Esophagus muscularis mucosa (tissue), 4 donors: Measurements from ENCODE around the gene TMEM54. TPM values are rescaled to one million over a fixed set of nuclear protein-coding genes. Genes with fewer than 3 reads are reported as not detected.

Experiments
- DNase-seq: peaks from one replicate; pipeline ENCODE4 v3.0.0-alpha.2; 2017; ENCODE audit errors: extremely low spot score
- H3K27ac ChIP-seq, 4 donors: fragments of 200-600 bp; sonication (generic); replicated peaks in 1 of 4; 1 replicate in 3 of 4; 2 replicates in 1 of 4; pipeline ENCODE4 v1.5.1; 2016 to 2019; ENCODE audit warnings: mild to moderate bottlenecking in 1 of 4
- H3K27me3 ChIP-seq, 4 donors: fragments of 200-600 bp; sonication (generic); one replicate each; pipeline versions ENCODE4 v1.5.1 to v1.6.0; 2016 to 2019
- H3K36me3 ChIP-seq, 4 donors: fragments of 200-600 bp; sonication (generic); one replicate each; pipeline ENCODE4 v1.5.1; 2016 to 2019
- H3K4me1 ChIP-seq, 4 donors: fragments of 200-600 bp; sonication (generic); one replicate each; pipeline ENCODE4 v1.5.1; 2016 to 2019
- H3K4me3 ChIP-seq, 4 donors: fragments of 200-600 bp; sonication (generic); 1 replicate in 2 of 4; 2 replicates in 2 of 4; pipeline ENCODE4 v1.5.1; 2016 to 2019; ENCODE audit warnings: mild to moderate bottlenecking in 4 of 4, moderate library complexity in 1 of 4
- H3K9me3 ChIP-seq, 4 donors: fragments of 200-600 bp; sonication (generic); 1 replicate in 3 of 4; 2 replicates in 1 of 4; pipeline ENCODE4 v1.5.1; 2016 to 2019
- EP300 ChIP-seq: sonication (generic); formaldehyde crosslinking; IDR thresholded peaks from one replicate; pipeline ENCODE4 v1.6.1; 2017; ENCODE audit warnings: antibody characterized with exemption
- POLR2A ChIP-seq: fragments of 450-650 bp; IDR thresholded peaks from one replicate; pipeline ENCODE4 v1.6.1; 2017; ENCODE audit warnings: antibody characterized with exemption, moderate library complexity, mild to moderate bottlenecking, low read depth
- POLR2AphosphoS5 ChIP-seq, 2 donors: sonication (generic); formaldehyde crosslinking; IDR thresholded peaks; one replicate each; pipeline ENCODE4 v1.6.1; 2017; ENCODE audit warnings: antibody characterized with exemption in 2 of 2
- WGBS: methylation state at CpG from one replicate; pipeline ENCODE4 v1.1.5; 2018; 5-methylcytosine and 5-hydroxymethylcytosine counted together
- intact Hi-C: fragments of 100-400 bp; cut with DNase I; formaldehyde crosslinking; loops from one replicate; pipeline ENCODE4 v1.15.1; 2023
- total RNA-seq, 4 donors: library from RNA; depleted of rRNA; stranded (reverse); fragments of >200 nt; gene quantifications; one replicate each; pipeline versions ENCODE4 v1.1.0 to v1.2.1, GENCODE V29; 2016
- TF ChIP-seq, protein P1 (sequence below), 3 experiments: fragments of 200-600 bp in 2 of 3; fragments of 450-650 bp in 1 of 3; sonication (generic) in 2 of 3; IDR thresholded peaks; one replicate each; pipeline ENCODE4 v1.5.1; 2017 to 2019; ENCODE audit warnings: antibody characterized with exemption in 3 of 3, mild to moderate bottlenecking in 2 of 3, moderate library complexity in 1 of 3

Gene TMEM54
- total RNA-seq, 4 donors from 2014 or later, result 64.6 to 132 (median 118) TPM

DNA sequence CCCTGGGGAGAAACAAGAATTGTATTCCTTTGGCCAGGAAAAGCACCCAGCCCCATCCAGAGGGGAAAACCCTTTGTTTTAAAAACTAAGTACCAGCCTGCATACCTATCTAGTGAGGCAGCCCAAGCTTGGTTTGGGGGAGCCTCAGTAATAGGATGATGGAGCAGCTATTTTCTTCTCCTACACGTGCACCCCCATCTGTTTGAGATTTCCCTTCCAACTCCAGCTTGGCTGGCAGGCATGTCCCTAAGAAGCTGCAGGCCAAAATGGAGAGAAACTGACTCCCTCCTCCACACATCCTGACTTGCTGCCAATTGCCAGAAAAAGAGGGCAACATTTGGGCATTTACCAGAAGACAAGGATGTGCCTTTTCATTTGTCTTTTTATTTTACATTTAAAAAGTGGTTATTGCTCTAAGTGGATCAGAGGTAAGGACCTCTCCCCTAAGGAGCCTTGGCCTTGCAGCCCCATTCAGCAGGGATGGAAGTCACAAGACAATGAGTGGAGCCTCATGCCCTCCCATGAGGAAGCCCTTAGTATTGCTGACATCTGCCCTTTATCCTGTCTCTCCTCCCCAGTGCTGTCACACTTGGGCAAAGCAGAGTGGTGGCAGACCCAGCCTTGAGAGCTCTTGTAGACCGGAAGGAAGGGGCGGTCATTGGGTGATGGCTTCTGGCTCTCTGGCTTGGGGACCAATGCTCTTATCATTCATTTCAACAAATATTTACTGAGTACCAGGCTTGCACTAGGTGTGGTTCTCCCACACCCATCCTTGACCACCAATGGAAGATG lies 39.1 kb downstream of the TMEM54 start:
- intact Hi-C loops, result no loop called here
- no peak for DNase-seq
- no peak for TF ChIP-seq POLR2A
- no peak for TF ChIP-seq POLR2AphosphoS5 (IDR thresholded peaks at IDR 0.05)
- no peak for TF ChIP-seq EP300
- TF ChIP-seq, protein P1, sequence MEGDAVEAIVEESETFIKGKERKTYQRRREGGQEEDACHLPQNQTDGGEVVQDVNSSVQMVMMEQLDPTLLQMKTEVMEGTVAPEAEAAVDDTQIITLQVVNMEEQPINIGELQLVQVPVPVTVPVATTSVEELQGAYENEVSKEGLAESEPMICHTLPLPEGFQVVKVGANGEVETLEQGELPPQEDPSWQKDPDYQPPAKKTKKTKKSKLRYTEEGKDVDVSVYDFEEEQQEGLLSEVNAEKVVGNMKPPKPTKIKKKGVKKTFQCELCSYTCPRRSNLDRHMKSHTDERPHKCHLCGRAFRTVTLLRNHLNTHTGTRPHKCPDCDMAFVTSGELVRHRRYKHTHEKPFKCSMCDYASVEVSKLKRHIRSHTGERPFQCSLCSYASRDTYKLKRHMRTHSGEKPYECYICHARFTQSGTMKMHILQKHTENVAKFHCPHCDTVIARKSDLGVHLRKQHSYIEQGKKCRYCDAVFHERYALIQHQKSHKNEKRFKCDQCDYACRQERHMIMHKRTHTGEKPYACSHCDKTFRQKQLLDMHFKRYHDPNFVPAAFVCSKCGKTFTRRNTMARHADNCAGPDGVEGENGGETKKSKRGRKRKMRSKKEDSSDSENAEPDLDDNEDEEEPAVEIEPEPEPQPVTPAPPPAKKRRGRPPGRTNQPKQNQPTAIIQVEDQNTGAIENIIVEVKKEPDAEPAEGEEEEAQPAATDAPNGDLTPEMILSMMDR (IDR thresholded peaks at IDR 0.05), result no peak
- Histone ChIP-seq H3K27me3 (no peaks in the 10 kb centered on the region), H3K4me1 (peaks cover 20 to 39% (median 35%) of the 10 kb centered on the region in 4 donors), H3K4me3 (no peak overlapping the region), H3K27ac (no peak overlapping the region), H3K36me3 (peaks cover 2 to 48% (median 26%) of the 10 kb centered on the region in 4 donors), H3K9me3 (no peaks in the 10 kb centered on the region)
- 65% methylated on average over 3 of the region's 3 CpGs for WGBS

DNA sequence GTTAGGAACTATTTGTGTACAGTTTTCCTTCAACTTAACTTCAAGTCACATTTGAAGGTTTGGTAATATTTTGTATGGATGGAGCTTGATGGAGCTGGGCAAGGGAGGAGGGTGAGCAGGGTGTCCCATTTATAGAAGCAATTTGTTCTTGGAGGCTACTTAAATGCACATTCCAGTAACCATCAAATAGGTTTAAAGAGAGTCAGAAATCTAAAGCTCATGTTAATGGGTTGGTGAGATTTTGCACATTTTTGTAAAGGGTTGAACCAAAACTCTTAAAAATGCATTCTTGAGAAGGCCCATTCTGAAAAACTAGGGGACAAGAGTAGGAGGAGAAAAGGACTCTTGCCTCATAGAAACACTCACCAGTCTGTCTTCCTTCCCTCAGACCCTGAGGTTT lies 40.6 kb downstream of the TMEM54 start:
- H3K9me3 ChIP-seq, result no peaks in the 10 kb centered on the region
- peaks cover 17 to 64% (median 41%) of the 10 kb centered on the region in 4 donors for H3K36me3 ChIP-seq
- H3K27me3 ChIP-seq, result no peaks in the 10 kb centered on the region
- no peak overlapping the region for H3K4me3 ChIP-seq
- no peak for TF ChIP-seq POLR2A
- no peak for TF ChIP-seq EP300
- TF ChIP-seq, protein P1 (IDR thresholded peaks at IDR 0.05), result no peak
- TF ChIP-seq POLR2AphosphoS5 (IDR thresholded peaks at IDR 0.05), result no peak
- no peak overlapping the region for H3K27ac ChIP-seq
- intact Hi-C loops, result no loop called here
- peaks cover 17 to 30% (median 27%) of the 10 kb centered on the region in 4 donors for H3K4me1 ChIP-seq
- DNase-seq, result no peak

DNA sequence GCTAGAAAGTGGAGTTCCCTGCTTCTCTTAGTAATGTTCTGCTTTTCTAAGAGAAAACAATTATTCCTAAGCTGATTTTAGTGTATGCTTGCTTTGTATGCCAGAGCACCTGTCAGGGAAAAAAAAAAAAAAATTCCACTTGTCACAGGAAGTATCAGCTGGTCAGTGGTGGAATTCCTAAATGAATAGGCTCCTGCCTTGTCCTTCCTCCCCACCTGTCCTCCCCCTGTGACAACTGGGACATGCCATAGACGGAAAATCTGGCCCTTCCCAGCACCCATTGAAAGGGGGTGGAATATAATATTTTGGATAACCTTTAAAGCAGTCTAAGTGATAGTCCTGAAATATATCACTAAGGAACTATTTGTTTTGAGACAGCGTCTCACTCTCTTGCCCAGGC lies 41.3 kb downstream of the TMEM54 start:
- 100% methylated on average over 2 of the region's 2 CpGs for WGBS
- intact Hi-C loops, result no loop called here
- Histone ChIP-seq H3K4me3 (no peak overlapping the region), H3K27me3 (no peaks in the 10 kb centered on the region), H3K9me3 (no peaks in the 10 kb centered on the region), H3K36me3 (peaks cover 23 to 70% (median 46%) of the 10 kb centered on the region in 4 donors), H3K27ac (no peak overlapping the region), H3K4me1 (peaks cover 13 to 24% (median 21%) of the 10 kb centered on the region in 4 donors)
- TF ChIP-seq POLR2A (no peak), POLR2AphosphoS5 (IDR thresholded peaks at IDR 0.05) (no peak), EP300 (no peak)
- TF ChIP-seq, protein P1 (IDR thresholded peaks at IDR 0.05), result no peak
- no peak for DNase-seq

DNA sequence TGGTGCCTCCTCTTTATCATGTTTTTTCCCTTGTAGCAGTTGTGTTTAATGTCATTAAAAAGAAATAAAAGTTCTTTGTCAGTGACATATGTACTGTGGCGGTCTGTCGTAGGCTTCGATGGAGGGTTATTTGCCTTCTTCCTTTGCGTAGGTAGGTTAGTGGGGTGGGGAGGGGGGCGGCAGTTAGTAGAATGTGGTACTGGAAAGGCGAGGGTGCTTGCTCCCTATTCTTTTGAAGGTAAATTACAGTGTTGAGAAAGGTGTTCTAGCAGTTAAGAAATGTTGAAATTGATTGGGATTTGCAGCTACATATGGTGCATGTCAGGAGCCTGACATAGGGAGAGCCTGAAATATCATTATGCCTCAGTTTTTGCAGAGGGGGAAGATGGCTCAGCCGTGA lies 42.4 kb downstream of the TMEM54 start:
- WGBS, result 95% methylated on average over 7 of the region's 7 CpGs
- H3K9me3 ChIP-seq, result no peaks in the 10 kb centered on the region
- no peak overlapping the region for H3K4me3 ChIP-seq
- H3K27ac ChIP-seq, result no peak overlapping the region
- intact Hi-C loops, result no loop called here
- TF ChIP-seq, protein P1 (IDR thresholded peaks at IDR 0.05), result no peak
- TF ChIP-seq POLR2AphosphoS5 (IDR thresholded peaks at IDR 0.05) (no peak), POLR2A (no peak), EP300 (no peak)
- DNase-seq, result no peak
- peaks cover 8 to 17% (median 14%) of the 10 kb centered on the region in 4 donors for H3K4me1 ChIP-seq
- peaks cover 28 to 72% (median 49%) of the 10 kb centered on the region in 4 donors for H3K36me3 ChIP-seq
- H3K27me3 ChIP-seq, result no peaks in the 10 kb centered on the region
